HG02623 (cell line): Measurements from ENCODE around the gene CABP5.

Source experiments
- ATAC-seq: cut with Tn5 transposase; IDR thresholded peaks from one replicate; pipeline ENCODE4 v1.9.1; 2021; ENCODE audit warnings: moderate library complexity; ENCODE audit not compliant: unreplicated experiment

Gene CABP5

GRCh38 chr19:48033604-48034003 is 10.3 kb downstream of the CABP5 start:
- ATAC-seq, result no peak

GRCh38 chr19:48030073-48030472 is 13.8 kb downstream of the CABP5 start:
- ATAC-seq, result no peak

- no peak for ATAC-seq
These were observed 14.4 kb downstream of the CABP5 start for GRCh38 chr19:48029431-48029830.

GRCh38 chr19:48025480-48025879 is 18.4 kb downstream of the CABP5 start:
- ATAC-seq, result no peak

- ATAC-seq, result no peak
These were observed 20.4 kb downstream of the CABP5 start for GRCh38 chr19:48023518-48023917.

GRCh38 chr19:48023011-48023410 is 20.9 kb downstream of the CABP5 start:
- ATAC-seq, result no peak

GRCh38 chr19:48020686-48021085 is 23.2 kb downstream of the CABP5 start:
- no peak for ATAC-seq

- no peak for ATAC-seq
These were observed 32.7 kb downstream of the CABP5 start for GRCh38 chr19:48010932-48011758.

GRCh38 chr19:48006762-48007161 is 37.1 kb downstream of the CABP5 start:
- no peak for ATAC-seq

- no peak for ATAC-seq
These were observed 39.6 kb downstream of the CABP5 start for GRCh38 chr19:48004236-48004635.

- ATAC-seq, result no peak
These were observed 43.0 kb downstream of the CABP5 start for GRCh38 chr19:48000846-48001245.

- ATAC-seq, result no peak
These were observed 45.1 kb downstream of the CABP5 start for GRCh38 chr19:47998800-47999199.

- no peak for ATAC-seq
These were observed 47.6 kb downstream of the CABP5 start for GRCh38 chr19:47996230-47996727.

- ATAC-seq, result no peak
These were observed 49.6 kb downstream of the CABP5 start, which contains the start of gene ELSPBP1 for GRCh38 chr19:47994209-47994802. Gene ELSPBP1, plus strand, starts transcription at chr19:47994632. Its CDS starts 14,036 bp downstream, at chr19:48008668.

GRCh38 chr19:47992070-47992469 is 51.8 kb downstream of the CABP5 start, which contains the start of gene BSPH1:
Gene BSPH1, minus strand, starts transcription at chr19:47992170. Its CDS starts 89 bp downstream, at chr19:47992081.
- ATAC-seq, result no peak

GRCh38 chr19:47991191-47991808 is 52.6 kb downstream of the CABP5 start:
- ATAC-seq, result no peak
